GM19438 (cell line): ENCODE measurements around the gene DPH1.
"Not testable (repeated sequence)": the region's sequence is repeated elsewhere in the genome, so short reads cannot be mapped to it uniquely, and the experiment has no call there.

ENCODE experiments used
- ATAC-seq: cut with Tn5 transposase; IDR thresholded peaks from one replicate; pipeline ENCODE4 v1.9.1; 2021; ENCODE audit warnings: low read depth; ENCODE audit not compliant: unreplicated experiment

DPH1 gene

GRCh38 chr17:2004435-2004952 is 25.5 kb upstream of the DPH1 start:
- no peak for ATAC-seq

GRCh38 chr17:2008332-2009126 is 21.4 kb upstream of the DPH1 start:
- no peak for ATAC-seq

GRCh38 chr17:2009737-2010136 is 20.2 kb upstream of the DPH1 start:
- ATAC-seq = no peak

GRCh38 chr17:2011411-2012371 is 18.3 kb upstream of the DPH1 start:
- ATAC-seq = no peak

GRCh38 chr17:2012499-2012898 is 17.5 kb upstream of the DPH1 start:
- no peak for ATAC-seq

GRCh38 chr17:2013220-2013993 is 16.5 kb upstream of the DPH1 start:
- ATAC-seq = not testable (repeated sequence)

GRCh38 chr17:2013994-2014317 is 16.0 kb upstream of the DPH1 start:
- ATAC-seq = no peak

GRCh38 chr17:2015314-2015713 is 14.6 kb upstream of the DPH1 start:
- no peak for ATAC-seq

GRCh38 chr17:2016494-2016893 is 13.5 kb upstream of the DPH1 start:
- no peak for ATAC-seq

GRCh38 chr17:2017274-2017941 is 12.5 kb upstream of the DPH1 start:
- no peak for ATAC-seq

GRCh38 chr17:2018716-2019510 is 11.0 kb upstream of the DPH1 start:
- no peak for ATAC-seq

GRCh38 chr17:2019723-2020122 is 10.2 kb upstream of the DPH1 start:
- no peak for ATAC-seq

- no peak for ATAC-seq
Measured at GRCh38 chr17:2020721-2021120, 9.2 kb upstream of the DPH1 start.

- ATAC-seq = no peak
Measured at GRCh38 chr17:2022647-2023240, 7.2 kb upstream of the DPH1 start.

- no peak for ATAC-seq
Measured at GRCh38 chr17:2023256-2023655, 6.7 kb upstream of the DPH1 start.

GRCh38 chr17:2023692-2024571 is 6.0 kb upstream of the DPH1 start:
- ATAC-seq = no peak

- ATAC-seq = no peak
Measured at GRCh38 chr17:2024572-2025219, 5.3 kb upstream of the DPH1 start.

GRCh38 chr17:2025220-2025621 is 4.7 kb upstream of the DPH1 start, which contains the start of gene RTN4RL1:
TSS of gene RTN4RL1 (minus strand) at chr17:2025334. CDS start at chr17:2024865, 469 bp downstream.
- no peak for ATAC-seq
